Fibroblast of the conjunctiva (primary cell): ENCODE data around the gene NTN4.
"Not testable (repeated sequence)": the region's sequence is repeated elsewhere in the genome, so short reads cannot be mapped to it uniquely, and the experiment has no call there.

Source experiments
- DNase-seq: peaks from one replicate; pipeline ENCODE4 v3.0.0-alpha.2; 2010; ENCODE audit warnings: low read depth

The NTN4 gene

DNA sequence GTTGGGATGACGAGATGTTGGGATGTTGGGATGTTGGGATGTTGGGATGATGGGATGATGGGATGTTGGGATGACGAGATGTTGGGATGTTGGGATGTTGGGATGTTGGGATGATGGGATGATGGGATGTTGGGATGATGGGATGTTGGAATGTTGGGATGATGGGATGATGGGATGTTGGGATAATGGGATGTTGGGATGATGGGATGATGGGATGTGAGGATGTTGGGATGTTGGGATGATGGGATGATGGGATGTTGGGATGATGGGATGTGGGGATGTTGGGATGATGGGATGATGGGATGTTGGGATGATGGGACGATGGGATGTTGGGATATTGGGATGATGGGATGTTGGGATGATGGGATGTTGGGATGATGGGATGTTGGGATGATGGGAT, 135.9 kb downstream of the NTN4 start:
- not testable (repeated sequence) for DNase-seq

DNA sequence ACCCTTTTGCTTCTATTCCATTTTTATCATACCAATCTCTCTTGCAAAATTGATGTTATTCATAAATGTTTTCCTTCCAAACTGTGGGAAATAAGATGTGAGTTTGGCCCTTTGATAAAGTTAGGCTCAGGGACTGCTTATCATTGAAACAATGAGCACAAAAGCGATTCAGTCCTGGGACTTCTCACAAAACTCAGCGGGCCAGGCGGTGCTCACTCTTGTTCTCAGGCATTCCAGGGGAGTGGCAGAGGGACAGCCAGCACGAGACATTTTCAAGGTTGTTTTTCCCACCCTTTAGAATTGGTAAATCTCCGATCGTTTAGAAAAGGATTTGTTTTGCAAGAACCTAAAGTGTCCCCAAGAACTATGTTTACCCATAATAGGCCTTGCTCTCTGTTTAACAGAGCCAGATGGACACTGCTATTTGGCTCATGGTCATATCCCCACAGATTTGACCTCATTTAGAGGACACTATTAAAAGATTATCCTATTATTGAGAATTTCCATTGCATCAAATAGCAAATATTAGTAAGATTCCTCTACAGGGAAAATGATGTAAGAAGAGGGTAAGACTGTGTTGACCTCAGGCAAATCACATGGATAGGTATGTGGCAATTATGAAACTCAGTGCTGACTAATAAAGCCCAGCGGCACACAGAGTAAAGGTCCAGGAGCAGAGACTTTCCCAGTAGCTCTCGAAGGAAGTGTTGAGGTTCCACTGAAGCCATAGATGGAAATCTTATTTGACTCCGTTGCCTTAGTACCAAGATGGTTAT, 136.6 kb downstream of the NTN4 start:
- DNase-seq: peak; percentile 57

DNA sequence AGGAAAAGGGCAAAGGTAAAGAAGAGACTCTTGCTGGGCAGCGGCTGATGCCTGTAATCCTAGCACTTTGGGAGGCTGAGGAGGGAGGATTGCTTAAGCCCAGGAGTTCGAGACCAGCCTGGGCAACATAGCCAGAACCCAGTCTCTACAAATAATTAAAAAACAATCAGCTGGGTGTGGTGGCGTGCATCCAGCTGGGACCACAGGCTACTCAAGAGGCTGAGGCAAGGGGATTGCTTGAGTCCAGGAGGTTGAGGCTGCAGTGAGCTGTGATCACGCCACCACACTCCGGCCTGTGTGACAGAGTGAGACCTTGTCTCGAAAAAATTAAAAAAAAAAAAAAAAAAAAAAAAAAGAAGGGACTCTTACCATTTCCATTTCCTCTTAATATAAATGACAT, 138.9 kb downstream of the NTN4 start:
- no peak for DNase-seq

DNA sequence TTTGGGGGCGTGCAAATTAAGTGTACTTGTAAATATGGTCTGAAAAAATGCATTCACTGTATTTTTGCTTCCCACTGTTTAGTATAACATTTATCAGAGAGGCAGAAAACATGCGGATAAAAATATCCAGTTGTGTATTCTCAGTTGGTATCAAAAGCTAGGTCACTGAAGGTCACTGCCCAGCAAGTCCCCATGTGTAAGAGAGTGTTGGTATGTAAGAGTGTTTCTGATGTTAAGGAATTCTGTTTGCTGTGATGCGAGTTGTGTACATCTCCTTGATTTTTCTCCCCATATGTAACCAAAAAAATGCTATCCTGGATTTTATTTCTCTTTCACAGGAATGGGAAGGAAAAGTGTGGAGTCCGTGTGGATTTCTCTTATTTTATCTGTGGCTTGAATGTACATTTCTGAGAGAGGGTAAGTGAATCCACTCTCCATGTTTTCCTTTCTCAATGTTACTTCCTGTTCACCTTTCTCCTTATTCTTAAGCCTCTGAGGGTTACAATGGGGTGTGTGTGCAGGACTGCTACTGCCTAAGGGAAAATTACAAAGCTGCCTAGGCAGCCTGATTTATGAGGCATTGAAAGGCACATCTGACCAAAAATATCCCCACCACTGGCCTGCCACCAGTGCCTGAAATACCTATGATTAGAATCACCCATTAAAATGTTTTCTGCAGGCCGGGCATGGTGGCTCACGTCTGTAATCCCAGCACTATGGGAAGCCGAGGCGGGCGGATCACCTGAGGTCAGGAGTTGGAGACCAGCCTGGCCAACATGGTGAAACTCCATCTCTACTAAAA, 141.4 kb downstream of the NTN4 start:
- no peak for DNase-seq

DNA sequence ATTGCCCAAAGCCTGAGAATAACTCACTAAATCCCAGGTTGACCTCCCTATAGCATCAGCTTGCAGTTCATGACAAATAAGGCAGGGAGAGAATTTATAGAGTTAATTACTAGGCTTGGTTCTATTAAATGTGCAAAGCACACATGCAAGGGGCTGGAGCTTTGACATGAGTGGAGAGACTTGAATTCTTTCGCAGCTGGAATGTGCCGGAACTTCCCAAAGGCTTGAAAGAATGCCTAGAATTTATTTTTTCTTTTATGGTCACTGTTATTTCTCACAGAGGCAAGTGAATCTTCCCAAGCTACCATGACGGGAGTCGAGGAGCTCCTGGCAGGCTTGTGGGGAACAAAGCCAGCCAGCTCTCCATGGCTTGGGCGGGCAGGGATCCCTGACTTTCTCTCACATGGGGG, 143.8 kb downstream of the NTN4 start:
- DNase-seq: no peak

DNA sequence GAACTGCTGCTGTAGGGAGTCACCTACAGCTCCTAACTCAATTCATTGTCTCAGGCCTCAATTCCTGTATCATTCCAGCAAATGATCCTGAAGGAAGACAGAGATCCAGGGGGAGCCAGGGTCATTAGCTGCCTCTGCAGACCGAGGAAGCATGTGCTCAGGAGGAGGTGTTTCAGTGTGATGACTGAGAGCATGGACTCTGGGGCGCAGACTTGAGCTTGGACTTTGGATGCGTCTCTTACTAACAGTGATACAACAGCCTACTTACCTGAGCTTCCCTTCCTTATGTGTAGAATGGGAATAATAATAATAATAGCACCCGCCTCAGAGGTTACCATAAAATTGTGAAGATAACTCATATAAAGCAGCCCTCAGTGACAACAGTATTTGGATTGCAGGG, 147.3 kb downstream of the NTN4 start:
- DNase-seq: no peak

DNA sequence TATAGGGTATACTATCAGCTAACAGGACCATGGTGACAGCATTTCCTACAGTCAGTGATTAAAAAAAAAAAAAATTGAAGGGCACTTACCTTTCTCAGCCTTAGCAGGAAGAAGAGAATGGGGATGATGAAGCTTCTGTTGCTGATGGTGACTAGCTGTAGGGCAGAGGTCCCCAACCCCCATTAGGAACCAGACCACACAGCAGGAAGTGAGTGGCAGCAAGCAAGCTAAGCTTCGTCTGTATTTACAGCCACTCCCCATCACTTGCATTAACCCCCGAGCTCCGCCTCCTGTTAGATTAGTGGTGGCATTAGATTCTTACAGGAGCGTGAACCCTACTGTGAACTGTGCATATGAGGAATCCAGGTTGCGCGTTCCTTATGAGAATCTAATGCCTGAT, 148.0 kb downstream of the NTN4 start:
- DNase-seq: no peak

DNA sequence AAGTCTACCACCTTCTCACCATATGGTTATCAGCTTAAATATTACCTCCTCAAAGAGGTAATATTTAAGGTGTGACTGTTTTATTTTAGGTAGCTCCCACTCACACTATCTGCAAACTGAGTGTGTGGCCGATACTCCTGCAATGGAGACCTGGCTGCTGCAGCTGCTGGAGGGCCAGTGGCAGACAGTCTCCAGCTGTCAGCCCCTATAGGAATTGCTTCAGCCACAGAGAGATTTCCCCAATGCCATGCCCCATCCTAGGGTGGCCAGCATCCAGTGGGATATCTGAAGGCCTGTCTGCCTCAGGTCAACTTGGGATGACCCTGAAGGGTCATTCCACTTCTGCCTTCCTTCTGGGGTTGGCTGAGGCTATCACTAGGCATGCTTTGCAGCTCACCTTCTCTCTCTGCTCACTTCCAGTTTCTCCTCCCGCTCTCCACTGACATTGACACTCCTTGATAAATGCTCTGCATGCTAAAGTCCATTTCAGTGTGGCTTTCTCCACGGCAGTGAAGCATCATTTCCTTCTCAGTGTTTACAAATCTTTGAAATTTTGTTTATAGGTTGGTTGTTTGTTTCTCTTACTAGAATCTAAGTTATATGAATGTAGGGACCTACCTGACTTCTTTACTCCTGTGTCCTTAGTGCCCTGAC, 149.1 kb downstream of the NTN4 start:
- no peak for DNase-seq

DNA sequence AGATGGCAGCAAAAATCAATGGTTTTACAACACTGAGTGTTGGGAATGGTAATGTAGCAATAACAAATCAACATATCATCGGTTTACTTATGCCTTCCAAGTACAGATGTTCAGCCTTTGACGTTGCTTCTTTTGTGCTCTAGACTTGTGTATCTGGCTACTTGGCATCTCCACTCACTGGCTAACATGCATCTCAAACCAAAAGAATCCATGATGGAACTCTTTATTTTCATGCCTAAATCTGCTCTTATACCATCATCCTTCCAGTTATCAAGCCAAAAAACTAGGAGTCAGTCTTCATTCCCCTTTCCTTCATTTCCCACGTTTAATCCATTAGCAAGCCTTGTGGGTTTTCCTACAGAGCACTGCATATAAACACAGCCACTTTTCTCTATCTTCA, 150.0 kb downstream of the NTN4 start:
- DNase-seq: no peak

DNA sequence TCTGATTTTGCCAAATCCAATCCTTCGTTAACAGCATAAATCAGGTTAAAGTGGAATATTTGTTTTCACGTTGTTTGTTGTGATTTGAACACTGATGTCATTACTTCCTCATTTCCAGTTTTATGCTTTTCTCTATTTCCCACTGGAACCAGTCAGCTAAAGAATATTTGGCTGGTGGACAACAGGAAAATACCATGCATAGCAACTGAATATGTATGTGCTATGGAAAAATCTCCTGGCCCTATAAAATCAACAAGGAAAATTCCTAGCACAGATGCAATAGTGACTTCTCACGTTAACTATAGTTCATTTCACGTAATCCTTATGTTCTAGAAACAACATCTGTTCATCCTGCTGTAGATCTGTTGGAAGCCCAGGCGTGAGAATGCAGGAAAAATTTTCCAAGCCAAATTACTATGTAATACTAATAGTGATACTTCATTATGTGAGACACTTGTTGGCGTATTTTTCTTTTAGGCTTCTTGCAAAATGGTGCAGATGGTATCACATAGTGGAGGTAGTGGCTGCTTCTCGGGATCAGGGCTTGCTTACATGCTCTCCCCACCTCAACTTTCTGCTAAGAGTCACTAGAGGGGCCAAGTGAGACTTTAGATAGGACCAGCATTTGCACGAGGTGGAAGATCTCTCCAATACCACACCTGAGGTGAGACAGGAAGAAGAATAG, 153.0 kb downstream of the NTN4 start:
- DNase-seq: no peak

DNA sequence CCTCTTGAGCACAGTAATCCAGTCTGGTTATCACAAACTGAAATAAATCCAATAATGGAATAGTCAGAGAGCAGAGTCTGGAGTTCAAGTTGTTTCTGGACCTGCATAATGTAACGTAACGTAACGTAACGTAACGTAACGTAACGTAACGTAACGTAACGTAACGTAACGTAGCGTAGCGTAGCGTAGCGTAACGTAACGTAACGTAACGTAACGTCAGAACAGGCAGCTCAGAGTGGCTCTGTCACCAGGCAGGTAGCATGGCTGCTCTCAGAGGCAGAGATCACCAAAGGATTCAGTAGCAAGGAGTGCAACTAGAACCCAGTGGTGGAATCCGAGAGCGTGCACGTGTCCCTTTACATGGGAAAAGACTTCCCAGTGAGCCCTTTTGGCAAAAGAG, 153.6 kb downstream of the NTN4 start:
- DNase-seq: no peak

DNA sequence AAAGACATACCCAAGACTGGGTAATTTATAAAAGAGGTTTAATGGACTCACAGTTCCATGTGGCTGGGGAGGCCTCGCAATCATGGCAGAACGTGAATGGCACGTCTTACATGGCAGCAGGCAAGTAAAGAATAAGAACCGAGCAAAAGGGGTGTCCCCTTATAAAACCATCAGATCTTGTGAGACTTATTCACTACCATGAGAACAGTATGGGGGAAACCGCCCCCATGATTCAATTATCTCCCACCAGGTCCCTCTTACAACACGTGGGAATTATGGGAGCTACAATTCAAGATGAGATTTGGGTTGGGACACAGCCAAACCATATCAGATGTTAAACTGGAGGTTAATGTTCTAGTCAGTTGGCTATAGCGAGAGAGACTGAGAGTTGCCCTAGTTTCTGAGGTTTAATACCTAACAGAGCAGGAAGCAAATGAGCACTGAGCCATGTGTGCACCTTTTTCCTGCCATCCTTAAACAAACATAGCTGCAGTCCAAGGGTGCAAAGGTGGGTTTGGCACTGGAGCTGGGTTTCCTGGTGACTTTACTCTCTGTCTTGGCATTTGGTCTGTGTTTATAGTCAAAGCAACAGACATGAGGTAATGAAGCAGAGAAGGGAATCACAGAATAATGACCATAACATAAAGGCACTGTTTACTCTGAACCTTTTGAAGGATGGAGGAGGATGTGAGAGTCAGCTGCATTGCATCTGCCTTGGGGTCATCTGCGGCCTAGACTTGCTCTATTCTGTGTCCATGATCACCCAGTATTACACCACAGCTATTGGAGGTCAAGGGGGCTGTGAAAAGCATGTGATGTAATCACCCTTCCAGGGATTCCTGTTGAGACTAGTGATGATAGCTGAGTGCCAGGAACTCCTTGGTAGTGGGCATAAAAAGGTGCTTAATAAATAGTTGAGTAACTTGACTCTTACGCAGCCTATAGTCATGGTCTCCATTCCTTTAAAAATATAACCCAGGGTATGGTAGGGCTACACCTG, 155.6 kb downstream of the NTN4 start:
- DNase-seq: no peak

DNA sequence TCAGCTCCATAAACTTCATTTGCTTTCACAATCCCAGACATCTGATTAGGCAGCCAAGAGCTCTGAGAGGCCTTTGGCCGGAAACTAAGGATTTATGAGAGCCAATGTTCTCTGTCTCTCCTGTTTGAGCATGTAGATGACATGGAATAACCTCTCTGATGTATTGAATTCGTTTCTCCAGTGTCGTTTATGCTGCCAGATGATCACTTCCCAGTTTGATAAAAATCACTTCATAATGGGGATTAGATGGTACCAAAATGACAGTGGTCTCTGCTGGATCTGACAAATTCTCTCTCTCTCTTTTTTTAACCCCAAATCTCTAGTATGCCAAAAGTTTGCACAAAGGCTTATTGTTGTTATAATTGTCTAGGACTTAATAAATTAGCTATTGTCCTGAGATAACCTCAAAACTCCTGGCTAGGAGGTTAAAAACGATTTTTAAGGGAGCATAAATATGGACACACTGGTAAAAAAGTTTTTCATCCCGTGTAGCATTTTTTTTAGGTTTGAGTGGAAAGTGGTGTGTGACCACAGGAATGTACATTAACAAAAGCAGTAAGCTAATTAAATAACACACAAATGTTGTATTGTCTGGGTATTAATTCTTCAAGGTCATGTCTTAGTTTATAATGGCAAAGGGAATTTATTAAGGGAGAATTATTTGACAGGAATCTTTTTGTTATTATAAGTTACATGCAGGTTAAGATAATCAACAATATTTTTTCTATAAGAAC, 156.7 kb downstream of the NTN4 start:
- DNase-seq: no peak

DNA sequence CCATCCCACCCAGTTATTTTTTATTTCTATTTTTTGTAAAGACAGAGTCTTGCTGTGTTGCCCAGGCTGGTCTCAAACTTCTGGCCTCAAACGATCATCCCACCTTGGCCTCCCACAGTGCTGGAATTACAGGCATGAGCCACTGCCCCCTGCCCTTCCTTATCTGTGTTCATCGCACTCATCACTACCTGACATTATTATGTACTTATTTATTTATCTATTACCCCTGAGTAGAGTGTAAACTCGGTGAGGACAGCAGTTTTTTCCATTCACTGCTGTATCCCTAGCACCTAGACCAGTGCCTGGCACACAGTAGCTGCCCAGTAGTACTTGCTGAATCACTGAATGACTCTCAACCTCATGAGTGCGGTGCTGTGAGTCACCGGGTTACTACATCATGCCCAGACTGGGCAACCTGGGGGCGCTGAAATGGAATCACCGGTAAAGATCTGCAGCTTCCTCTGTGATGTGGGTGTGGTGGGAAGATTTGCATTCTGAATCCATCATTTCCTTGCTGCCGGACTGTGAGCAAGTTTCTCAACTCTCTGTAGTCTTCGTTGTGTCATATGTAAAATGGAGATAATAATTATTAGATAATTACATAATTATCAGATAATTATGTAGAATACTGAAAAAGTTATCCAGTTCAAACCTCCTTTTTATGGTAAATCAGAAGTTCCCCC, 157.4 kb downstream of the NTN4 start:
- peak; percentile 38 for DNase-seq

DNA sequence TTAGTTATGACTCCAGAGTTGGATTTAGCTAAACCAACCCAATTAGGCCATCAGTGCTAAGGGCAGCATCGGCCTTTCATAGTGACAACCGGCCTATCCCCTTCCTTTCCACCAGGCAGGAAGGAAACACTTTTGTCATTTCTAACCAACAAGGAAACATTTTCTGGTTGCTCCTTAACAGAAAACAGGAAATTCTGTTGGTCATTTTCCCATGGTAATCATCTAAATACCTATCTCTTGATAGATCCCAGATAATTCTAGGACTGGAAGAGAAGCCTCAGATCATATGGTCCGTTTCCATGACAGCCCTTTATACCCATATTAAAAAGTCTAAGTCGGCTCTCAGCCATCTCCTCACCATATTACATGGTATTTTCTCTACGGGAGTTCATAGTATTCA, 160.1 kb downstream of the NTN4 start:
- DNase-seq: no peak

DNA sequence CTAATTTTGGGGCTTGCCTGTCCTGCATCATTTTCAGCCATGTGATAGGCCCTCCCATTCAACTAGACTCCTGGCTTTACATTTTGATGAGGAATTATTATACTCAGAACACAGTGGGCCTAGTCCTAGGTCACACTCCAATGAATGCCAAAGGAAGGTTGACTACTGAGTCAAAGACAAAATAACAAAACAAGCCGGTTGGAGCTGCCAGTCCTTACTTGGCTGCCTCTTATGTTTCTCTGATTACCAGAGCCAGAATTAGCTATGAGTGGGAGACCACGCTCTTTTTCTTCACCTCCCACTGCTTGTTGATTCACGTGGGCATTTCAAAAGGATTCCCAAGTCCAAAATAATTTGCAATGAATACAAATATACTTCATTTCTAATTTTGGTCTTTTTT, 161.2 kb downstream of the NTN4 start:
- no peak for DNase-seq

DNA sequence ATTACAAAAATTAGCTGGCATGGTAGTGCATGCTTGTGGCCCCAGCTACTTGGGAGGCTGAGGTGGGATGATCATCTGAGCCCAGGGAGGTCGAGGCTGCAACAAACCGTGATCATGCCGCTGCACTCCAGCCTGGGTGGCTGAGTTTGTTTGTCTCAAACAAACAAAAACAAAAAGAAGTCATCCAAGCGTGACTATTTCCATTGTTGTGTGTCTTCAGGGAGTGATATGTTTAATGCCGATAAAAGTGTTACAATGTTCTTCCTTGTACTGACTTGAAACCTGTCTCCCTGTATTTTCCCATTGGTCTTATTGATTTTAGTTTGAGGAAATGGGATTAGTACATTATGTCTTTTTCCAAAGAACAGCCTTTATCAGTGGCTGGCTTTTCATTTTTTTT, 163.7 kb downstream of the NTN4 start:
- DNase-seq: no peak

DNA sequence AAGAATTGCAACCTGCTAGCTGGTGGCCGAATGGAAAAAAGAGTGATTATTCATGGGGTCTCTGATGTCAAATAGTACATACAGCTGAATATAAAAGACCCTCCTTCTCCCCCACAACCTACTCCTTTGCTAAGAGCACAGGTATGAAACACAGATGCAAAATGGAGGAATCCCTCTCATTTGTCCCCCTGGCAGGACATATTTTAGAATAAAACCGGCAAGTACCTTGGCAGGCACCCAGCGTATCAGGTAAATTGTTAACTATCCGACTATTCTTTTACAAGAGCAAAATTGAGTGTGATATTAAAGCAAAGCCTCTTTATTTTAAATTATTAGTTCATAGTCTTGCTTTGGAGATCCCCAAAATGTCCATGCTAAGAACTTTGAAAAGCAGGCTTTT, 165.6 kb downstream of the NTN4 start:
- DNase-seq: no peak

DNA sequence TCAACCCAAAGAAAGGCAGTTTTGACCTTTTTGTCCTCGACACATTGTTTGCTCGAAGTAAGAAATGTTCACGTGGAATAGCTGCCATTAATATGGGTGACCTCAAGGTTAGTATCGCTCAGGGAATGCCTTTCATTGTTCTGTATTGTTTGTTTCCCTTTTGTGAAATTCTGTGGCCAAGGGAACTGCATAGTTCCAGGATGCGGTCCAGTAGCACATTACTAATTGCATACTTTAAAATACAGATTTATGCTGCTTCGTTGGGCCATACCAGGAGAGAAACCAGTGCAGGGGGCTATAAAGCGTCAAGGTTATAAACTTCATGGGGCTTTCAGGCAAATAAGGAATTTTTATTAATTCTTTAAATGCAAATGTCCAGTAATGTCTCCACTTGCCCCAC, 166.0 kb downstream of the NTN4 start:
- DNase-seq: no peak
